Adipose tissue (tissue), 3 donors: ENCODE results near the gene FBXW4. TPM values are rescaled to one million over a fixed set of nuclear protein-coding genes. Genes with fewer than 3 reads are reported as not detected.

Experiments
- H3K27ac ChIP-seq: one replicate; pipeline ENCODE4 v1.5.1; 2013; ENCODE audit warnings: low read depth, low read length
- WGBS, 3 donors: extraction: QIAGEN DNeasy Blood & Tissue Kit; methylation state at CpG; one replicate each; pipeline ENCODE4 v1.1.7; 2013; 5-methylcytosine and 5-hydroxymethylcytosine counted together
- polyA plus RNA-seq, 3 donors: library from polyadenylated mRNA; stranded (reverse); fragments of 200-250 nt; gene quantifications; one replicate each; pipeline ENCODE4 v1.2.3, GENCODE V29; 2013
- donor health status: healthy with polysubstance abuse.
- donor health status: Bipolar disorder and iron deficiency.
- donor health status: healthy.

Gene FBXW4, protein sequence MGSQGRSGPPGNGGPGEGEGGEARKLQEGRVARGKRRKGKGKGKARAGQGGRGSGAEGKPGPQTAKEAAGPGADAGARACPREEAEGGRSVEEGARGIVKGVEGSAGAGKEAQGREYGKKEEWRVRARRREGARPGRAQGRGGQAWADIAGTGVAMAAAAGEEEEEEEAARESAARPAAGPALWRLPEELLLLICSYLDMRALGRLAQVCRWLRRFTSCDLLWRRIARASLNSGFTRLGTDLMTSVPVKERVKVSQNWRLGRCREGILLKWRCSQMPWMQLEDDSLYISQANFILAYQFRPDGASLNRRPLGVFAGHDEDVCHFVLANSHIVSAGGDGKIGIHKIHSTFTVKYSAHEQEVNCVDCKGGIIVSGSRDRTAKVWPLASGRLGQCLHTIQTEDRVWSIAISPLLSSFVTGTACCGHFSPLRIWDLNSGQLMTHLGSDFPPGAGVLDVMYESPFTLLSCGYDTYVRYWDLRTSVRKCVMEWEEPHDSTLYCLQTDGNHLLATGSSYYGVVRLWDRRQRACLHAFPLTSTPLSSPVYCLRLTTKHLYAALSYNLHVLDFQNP
- polyA plus RNA-seq = 10 to 100 TPM; 31.1 to 50.8 (median 34.0) TPM

DNA sequence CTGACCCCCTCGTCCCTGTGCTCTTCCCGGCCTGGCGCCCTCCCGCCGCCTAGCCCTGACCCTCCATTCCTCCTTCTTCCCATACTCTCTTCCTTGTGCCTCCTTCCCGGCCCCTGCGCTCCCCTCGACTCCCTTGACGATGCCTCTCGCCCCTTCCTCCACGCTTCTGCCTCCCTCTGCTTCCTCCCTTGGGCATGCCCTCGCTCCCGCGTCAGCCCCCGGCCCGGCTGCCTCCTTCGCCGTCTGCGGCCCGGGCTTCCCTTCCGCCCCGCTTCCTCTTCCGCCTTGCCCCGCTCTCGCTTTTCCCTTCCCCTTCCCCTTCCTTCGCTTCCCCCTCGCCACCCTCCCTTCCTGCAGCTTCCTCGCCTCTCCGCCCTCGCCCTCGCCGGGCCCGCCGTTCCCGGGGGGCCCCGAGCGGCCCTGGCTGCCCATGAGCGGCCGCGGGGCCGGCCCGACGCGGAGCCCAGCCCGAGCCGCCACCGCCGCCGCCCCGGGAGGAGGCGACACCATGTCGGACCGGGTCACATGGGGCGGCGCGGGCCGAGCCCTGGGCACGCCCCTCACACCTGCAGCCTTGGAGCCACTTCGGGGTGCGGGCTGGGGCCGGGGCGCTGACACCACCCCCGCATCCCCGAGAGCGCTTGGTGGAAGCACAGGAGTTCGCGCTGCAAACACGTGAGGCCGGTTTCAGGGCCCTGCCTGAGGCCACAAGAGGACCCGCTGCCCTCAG, at the start of gene FBXW4:
FBXW4 (minus strand) TSS at position 497 of the 730 bp plus-strand sequence; CDS start at position 432, 65 bp downstream.
- peak within 1 kb of the TSS; percentile 29 for H3K27ac ChIP-seq
- WGBS, 3 donors = 2 to 3% (median 2%) methylated on average over 50 to 70 of the region's 70 CpGs

DNA sequence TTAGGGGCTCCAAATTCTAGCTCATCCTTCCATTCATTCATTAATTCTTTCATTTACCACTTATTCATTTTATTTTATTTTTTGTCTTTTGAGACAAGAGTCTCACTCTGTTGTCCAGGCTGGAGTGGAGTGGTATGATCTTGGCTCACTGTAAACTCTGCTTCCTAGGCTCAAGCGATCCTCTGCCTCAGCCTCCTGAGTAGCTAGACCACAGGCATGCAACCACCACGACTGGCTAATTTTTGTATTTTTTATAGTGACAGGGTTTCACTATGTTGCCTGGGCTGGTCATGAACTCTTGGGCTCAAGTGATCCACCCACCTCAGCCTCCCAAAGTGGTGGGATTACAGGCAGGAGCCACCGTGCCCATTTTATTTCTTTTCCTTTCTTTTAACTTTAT, 49.3 kb upstream of the FBXW4 start:
- H3K27ac ChIP-seq = no peak overlapping the region
- 72 to 80% (median 78%) methylated on average over 3 of the region's 3 CpGs for WGBS, 3 donors

DNA sequence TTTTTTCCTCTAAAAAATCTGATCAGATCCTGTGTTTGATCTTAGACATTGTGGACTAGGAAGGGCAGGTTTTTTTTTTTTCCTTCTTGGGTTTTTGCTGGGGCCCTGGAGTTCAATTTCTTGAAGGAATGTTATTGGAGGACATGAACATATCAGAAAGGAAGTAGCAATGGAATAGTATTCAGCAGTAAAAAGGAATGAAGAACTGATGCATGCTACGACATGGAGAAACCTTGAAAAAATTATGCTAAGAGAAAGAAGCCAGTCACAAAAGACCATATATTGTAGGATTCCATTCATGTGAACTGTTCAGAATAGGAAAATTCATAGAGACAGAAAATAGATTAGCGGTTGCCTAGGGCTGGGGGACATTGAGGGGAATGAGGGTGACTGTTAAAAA, 47.0 kb upstream of the FBXW4 start:
- 48 to 50% (median 50%) methylated on average over 2 of the region's 2 CpGs for WGBS, 3 donors
- H3K27ac ChIP-seq = no peak overlapping the region

DNA sequence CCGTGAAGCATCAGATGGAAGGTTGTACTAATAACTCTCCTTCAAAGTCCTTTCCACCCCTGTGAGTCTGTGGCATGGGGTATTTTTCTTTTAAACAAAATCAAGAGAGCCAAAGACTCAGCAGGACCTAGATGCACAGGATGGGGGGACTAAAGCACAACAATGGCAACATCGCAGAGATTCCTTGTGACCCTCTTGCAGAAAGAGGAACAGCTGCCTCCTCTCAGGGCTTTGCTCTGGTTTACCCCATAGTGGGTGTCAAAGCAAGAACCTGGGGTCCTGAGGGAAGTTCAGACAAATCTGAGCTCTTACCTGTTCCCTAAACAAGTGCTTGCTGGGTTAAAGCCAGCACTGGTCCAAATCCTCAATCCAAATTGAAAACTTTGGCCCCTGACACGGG, 41.7 kb upstream of the FBXW4 start:
- 66 to 88% (median 72%) methylated on average over 3 of the region's 3 CpGs for WGBS, 3 donors
- no peak overlapping the region for H3K27ac ChIP-seq

DNA sequence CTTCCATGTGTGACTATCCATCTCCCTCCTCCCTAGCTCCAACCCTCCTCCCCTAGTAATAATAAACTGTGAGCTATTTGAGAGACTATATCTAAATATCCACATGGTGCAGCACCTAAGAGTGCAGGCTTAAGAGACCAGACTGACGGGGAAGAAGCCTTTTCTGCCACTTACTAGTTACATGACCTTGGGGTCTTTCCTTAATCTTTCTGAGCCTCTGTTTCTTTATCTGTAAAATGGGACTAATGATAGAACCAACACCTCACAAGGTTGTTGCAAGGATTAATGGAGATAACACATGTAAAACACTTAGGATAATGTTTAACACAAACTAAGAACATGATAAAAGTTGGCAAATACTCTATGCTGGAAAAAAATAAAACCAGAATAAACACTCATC, 37.1 kb upstream of the FBXW4 start:
- no peak overlapping the region for H3K27ac ChIP-seq
- WGBS, 3 donors = 56 to 67% (median 57%) methylated on average over 1 of the region's 1 CpG

DNA sequence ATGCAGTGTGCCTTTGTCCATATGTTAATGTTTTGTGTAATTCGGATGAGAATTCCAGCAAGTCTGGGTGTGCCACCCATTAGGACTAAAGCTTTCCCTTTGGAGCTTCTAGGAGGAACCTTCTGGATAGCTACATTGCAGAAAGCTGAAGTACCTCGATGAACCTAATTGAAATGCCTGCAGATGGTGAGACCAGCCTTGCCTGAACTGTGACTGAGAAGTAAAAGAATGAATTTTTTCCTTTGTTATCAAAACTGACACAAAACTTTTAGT, 31.1 kb upstream of the FBXW4 start:
- no peak overlapping the region for H3K27ac ChIP-seq
- 71 to 79% (median 76%) methylated on average over 2 of the region's 2 CpGs for WGBS, 3 donors

DNA sequence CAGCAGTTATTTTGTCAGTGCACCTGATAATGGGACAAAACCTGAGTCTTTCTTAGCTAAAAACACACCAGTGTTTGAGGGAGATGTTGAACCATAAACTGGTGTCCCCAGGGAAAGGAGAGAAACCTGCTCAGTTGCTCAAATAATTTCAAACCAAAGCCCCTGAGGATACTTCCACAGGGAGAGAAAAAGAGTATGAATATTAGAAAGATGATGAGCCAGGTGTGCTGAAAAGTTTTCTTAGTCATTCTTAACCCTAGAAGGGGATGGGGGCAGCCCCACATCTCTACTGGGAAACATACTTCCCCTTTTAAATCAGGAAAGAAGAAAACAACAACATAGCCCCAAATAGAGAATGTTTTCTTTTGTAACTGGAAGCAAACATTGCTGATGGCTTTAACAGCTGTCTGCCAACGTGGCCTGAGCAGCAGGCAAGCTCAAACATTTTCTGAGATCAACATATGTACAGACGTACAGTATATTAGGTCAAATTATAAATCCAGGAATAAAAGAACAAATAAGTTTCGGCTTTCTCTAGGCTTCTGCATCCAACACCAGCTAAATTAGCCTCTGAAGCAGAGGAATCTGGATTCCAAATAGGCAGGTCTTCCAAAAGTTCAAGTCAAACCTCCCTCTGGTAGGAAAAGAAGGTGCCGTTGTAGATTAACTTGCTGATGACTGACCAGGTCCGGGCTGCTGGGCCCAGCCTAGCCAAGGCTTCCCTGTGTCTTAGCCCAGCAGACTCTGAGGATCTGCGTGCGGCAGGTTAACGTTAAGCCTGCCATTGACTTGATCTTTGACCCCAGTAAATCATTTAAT, 30.5 kb upstream of the FBXW4 start:
- WGBS, 3 donors = 63 to 79% (median 66%) methylated on average over 8 of the region's 8 CpGs
- H3K27ac ChIP-seq = no peak overlapping the region

DNA sequence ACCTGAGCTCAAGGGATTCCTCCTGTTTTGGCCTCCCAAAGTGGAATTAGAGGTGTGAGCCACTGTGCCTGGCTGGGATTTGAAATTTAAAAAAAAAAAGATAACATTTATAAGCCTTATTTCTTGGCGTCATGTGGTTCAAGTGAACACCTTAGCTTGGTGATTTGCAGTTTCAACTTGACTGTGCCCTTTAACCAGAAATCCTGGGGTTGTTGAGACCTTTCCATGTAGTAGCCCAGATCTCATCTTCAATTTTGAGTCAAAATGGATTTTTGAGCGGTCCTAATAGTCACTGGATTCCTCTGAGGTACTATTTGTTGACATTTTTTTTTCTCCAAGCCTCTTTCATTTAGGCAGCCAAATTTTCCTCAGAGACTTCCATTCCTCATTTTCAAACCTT, 29.5 kb upstream of the FBXW4 start:
- H3K27ac ChIP-seq = no peak overlapping the region
- WGBS, 3 donors = 91 to 95% (median 93%) methylated on average over 2 of the region's 2 CpGs

DNA sequence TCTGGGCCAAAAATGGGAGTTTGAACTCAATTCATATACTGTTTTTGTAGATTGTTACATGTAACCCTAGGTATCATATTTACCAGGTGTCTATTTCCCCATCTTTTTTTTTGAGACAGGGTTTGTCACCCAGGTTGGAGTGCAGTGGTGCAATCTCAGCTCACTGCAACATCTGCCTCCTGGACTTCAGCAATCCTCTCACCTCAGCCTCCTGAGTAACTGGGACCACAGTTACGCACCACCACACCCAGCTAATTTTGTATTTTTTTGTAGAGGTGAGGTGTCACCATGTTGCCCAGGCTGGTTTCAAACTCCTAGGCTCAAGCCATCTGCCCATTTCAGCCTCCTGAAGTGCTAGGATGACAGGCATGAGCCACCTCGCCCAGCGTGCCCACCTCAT, 28.2 kb upstream of the FBXW4 start:
- H3K27ac ChIP-seq = no peak overlapping the region
- 95 to 98% (median 97%) methylated on average over 3 of the region's 3 CpGs for WGBS, 3 donors

DNA sequence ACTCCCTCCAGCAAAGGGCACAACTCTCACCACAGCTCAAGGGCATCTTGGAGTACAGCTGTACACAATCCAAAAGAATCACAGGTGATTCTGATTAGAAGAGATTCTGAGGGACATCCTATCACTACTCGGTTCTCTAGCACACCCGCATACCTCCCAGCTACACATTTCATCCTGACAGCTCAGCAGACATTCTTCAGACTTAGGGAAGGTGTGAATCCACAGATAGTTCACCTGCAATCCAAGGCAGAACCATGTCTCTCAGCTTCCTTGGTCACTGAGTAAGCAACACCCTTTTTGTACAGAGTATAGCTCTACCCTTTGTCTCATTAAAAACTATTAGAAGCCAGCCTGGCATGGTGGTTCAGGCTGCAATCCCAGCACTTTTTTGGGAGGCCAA, 26.8 kb upstream of the FBXW4 start:
- 78 to 95% (median 79%) methylated on average over 2 of the region's 2 CpGs for WGBS, 3 donors
- no peak overlapping the region for H3K27ac ChIP-seq

DNA sequence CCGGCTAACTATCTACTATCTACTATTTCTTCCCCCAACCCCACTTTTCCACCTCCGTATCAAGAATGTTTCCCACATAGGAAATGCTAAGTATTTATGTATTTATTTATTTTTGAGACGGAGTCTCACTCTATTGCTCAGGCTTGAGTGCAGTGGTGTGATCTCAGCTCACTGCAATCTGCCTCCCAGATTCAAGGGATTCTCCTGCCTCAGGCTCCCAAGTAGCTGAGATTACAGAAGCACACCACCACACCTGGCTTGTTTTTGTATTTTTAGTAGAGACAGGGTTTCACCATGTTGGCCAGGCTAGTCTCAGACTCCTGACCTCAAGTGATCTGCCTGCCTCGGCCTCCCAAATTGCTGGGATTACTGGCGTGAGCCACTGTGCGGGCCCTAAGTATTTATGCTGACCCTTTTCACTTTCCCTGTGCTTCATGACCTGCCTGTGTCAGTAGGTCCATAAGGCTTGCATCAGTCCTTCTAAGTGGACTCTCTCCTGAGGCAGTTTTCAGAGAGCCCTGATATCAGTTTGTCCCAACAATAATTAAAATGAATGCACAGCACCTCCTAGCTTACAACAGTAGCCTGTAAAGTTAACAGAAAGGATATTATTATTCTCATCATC, 25.7 kb upstream of the FBXW4 start:
- H3K27ac ChIP-seq = no peak overlapping the region
- 88 to 94% (median 92%) methylated on average over 6 of the region's 6 CpGs for WGBS, 3 donors

DNA sequence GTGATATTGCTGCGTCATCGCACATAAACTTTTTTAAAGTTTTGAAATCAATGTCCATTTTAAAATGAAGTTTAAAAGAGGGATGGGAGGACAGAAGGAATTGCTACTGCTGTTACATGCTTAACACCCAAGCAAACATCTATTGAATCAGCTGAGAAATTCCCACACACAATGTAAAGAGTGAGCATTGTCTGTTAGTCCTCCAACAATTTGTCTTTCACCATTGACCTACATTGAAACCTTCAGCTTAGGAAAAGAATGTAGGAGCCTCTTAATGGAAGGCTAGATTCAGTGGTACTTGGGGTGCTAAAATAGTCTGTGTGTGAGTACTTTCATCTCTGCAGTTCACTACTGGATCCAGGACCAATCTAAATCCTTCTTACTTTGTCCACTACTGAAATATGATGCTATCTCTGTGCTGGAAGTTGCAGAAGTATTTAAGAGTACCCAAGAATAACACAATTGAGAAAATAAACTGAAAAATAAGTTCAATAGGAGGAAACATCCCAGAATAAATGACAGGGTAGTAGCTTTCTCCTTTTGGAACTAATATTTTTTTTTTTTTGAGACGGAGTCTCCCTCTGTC, 23.8 kb upstream of the FBXW4 start:
- WGBS, 3 donors = 80 to 92% (median 92%) methylated on average over 3 of the region's 3 CpGs
- no peak overlapping the region for H3K27ac ChIP-seq

DNA sequence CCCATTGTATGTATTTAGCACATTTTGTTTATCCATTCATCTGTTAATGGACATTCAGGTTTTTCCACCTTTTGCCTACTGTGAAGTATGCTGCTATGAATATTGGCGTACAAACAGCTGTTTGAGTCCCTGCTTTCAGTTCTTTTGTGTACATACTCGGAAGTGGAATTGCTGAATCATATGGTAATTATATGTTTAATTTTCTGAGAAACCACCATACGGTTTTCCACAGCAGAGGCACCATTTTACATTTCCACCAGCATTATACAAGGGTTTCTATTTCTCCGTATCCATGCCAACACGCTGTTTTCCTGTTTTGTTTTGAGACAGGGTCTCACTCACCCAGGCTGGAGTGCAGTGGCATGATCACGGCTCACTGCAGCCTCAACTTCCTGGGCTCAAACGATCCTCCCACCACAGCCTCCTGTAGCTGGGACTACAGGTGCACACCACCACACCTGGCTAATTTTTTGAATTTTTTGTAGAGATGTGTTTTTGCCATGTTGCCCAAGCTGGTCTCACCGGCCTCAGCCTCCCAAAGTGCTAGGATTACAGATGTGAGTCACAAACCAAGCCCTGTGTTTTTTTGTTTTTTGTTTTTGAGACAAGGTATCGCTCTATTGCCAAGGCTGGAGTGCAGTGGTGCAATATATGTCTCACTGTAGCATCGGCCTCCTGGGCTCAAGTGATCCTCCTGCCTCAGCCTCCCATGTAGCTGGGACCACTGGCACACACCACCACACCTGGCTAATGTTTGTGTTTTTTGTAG, 22.1 kb upstream of the FBXW4 start:
- H3K27ac ChIP-seq = no peak overlapping the region
- 80 to 85% (median 83%) methylated on average over 10 of the region's 10 CpGs for WGBS, 3 donors

DNA sequence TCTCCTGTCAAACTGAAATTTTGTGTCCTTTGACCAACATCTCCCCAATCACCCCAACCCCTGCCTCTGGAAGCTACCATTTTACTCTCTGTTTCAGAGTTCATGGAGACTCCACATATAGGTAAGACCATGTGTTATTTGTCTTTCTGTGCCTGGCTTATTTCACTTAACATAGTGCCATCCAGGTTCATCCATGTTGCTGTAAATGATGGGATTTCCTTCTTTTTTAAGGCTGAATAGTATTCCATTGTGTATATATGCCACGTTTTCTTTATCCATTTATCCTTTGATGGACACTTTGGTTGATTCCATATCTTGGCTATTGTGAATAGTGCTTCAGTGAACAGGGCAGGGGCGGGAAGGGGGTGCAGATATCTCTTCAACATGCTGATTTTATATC, 18.0 kb upstream of the FBXW4 start:
- 80 to 91% (median 84%) methylated on average over 2 of the region's 2 CpGs for WGBS, 3 donors
- no peak overlapping the region for H3K27ac ChIP-seq

DNA sequence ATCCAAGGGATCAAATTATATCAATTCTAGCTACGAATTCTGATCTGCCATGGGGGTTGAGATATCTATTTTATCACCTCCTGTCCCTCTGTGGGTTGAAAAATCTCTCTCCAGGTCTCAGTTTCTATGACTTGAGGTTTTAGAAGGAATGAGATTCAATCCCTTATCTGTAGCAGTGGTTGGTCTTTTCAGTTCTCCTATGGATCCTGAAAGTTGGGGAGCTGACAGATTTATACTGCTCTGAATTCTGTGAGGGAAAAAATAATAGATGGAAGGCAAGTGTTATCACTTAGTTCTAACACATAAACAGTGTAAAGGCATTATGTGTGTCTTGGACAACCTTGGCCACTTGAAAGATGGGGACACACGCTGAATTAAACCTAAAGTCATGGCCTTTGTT, 15.8 kb upstream of the FBXW4 start:
- WGBS, 3 donors = 81 to 87% (median 83%) methylated on average over 2 of the region's 2 CpGs

DNA sequence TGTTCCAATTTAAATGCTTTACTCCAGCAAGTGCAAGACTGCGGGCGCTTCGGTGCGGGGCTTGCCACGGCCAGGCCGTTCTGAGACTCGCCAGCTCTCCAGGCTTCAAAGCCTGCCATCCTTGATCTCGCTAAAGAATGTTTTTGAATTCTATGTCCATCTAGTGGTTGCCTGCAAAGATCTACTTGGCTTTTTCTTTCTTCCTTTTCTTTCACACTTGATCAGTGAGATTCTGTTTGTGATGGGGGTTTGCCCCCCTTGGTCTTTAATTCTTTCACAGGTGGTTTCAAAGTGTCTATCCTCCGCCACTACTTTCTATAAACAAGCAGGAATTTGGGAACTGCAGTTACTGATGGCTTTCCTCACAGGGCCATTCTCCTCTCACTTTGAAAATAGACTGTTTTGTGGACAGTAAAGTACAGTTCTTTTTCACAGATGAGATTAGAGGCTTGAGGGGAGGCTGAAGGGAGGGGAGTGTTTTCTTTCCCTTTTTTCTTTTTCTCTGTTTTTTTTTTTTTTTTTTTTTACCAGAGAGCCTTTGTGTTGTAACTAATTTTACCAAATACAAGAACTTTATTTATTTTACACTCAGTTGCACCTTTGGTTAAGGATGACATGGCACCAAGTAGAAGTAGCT, 15.2 kb upstream of the FBXW4 start:
- 26 to 39% (median 26%) methylated on average over 9 of the region's 9 CpGs for WGBS, 3 donors

More for the DNA sequence above, 15.8 kb upstream of the FBXW4 start:
- no peak overlapping the region for H3K27ac ChIP-seq

More for the DNA sequence above, 15.2 kb upstream of the FBXW4 start:
- no peak overlapping the region for H3K27ac ChIP-seq
